ENCODE measurements around the gene SNAPC3.

The SNAPC3 gene

DNA sequence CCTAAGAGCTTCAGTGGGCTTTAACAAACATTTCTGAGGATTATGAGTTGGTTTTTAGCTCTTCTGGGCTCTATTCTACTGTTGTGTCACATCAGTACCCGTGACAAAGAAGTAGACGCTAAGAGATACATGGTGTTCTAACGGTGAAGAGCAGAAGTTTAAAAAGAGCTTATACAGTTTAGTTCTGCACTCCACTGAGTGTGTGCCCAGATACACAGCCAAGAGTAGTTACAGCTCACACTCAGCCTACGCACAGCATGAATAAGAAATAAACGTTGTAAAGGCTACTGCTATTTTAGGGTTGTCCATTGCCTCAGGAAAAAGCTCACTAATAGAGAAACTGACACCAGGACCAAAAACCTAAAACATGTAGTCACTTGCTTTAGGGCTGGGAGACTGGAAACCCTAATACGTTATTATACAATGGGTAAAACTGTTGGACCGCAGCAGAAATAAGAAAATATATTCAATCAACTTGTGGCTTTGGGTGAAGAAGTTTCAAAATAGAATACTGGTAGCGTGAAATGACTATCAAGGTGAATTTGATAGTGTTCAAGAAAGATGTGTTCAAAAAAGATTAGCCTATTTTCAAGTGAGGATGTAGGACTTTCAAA, 53.4 kb downstream of the SNAPC3 start:
- TF ChIP-seq, protein P1, sequence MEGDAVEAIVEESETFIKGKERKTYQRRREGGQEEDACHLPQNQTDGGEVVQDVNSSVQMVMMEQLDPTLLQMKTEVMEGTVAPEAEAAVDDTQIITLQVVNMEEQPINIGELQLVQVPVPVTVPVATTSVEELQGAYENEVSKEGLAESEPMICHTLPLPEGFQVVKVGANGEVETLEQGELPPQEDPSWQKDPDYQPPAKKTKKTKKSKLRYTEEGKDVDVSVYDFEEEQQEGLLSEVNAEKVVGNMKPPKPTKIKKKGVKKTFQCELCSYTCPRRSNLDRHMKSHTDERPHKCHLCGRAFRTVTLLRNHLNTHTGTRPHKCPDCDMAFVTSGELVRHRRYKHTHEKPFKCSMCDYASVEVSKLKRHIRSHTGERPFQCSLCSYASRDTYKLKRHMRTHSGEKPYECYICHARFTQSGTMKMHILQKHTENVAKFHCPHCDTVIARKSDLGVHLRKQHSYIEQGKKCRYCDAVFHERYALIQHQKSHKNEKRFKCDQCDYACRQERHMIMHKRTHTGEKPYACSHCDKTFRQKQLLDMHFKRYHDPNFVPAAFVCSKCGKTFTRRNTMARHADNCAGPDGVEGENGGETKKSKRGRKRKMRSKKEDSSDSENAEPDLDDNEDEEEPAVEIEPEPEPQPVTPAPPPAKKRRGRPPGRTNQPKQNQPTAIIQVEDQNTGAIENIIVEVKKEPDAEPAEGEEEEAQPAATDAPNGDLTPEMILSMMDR (IDR thresholded peaks at IDR 0.05; ENCODE audit: low read depth, low read length) = no peak
- in situ Hi-C loops (cut with HindIII; ENCODE audit: low sequenced_read_pairs) = no loop called here
- no peak overlapping the region for H3K4me3 ChIP-seq (ENCODE audit: low read depth, low read length)
- no peak for DNase-seq (ENCODE audit: low read depth, low spot score)

GRCh38 chr9:15480028-15480427, 57.4 kb downstream of the SNAPC3 start:
- TF ChIP-seq, protein P1 (IDR thresholded peaks at IDR 0.05; ENCODE audit: low read depth, low read length) = no peak
- in situ Hi-C loops (cut with HindIII; ENCODE audit: low sequenced_read_pairs) = no loop called here
- no peak overlapping the region for H3K4me3 ChIP-seq (ENCODE audit: low read depth, low read length)
- no peak for DNase-seq (ENCODE audit: low read depth, low spot score)

DNA sequence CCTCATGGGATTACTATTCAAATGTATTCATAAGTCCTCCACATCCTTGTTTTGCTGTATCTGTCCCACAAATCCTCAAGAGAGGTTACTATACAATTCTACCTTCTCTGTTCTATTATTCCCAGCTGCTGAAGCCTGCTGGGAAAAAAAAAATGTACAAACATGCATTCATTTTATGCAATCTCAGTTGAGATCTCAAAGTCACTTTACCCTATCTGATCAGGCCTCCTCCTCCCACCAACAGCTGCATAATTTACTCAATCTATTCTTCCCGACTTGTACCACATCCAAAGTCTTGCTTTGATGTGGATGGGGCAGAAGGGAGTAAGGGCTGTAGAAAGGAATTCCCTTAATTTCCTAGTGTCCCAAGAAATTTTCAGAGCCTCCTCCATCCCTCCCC, 59.5 kb downstream of the SNAPC3 start:
- DNase-seq (ENCODE audit: low read depth, low spot score) = no peak
- in situ Hi-C loops (cut with HindIII; ENCODE audit: low sequenced_read_pairs) = no loop called here
- H3K4me3 ChIP-seq (ENCODE audit: low read depth, low read length) = no peak overlapping the region
- TF ChIP-seq, protein P1 (IDR thresholded peaks at IDR 0.05; ENCODE audit: low read depth, low read length) = no peak

GRCh38 chr9:15484802-15485201, 62.1 kb downstream of the SNAPC3 start:
- TF ChIP-seq, protein P1 (IDR thresholded peaks at IDR 0.05; ENCODE audit: low read depth, low read length) = no peak
- H3K4me3 ChIP-seq (ENCODE audit: low read depth, low read length) = no peak overlapping the region
- in situ Hi-C loops (cut with HindIII; ENCODE audit: low sequenced_read_pairs) = no loop called here
- no peak for DNase-seq (ENCODE audit: low read depth, low spot score)

- TF ChIP-seq, protein P1 (IDR thresholded peaks at IDR 0.05; ENCODE audit: low read depth, low read length) = peak; percentile 60
- peak; percentile 36 for DNase-seq (ENCODE audit: low read depth, low spot score)
- no peak overlapping the region for H3K4me3 ChIP-seq (ENCODE audit: low read depth, low read length)
- in situ Hi-C loops (cut with HindIII; ENCODE audit: low sequenced_read_pairs) = no loop called here
These were observed 63.4 kb downstream of the SNAPC3 start for GRCh38 chr9:15485836-15486666.

DNA sequence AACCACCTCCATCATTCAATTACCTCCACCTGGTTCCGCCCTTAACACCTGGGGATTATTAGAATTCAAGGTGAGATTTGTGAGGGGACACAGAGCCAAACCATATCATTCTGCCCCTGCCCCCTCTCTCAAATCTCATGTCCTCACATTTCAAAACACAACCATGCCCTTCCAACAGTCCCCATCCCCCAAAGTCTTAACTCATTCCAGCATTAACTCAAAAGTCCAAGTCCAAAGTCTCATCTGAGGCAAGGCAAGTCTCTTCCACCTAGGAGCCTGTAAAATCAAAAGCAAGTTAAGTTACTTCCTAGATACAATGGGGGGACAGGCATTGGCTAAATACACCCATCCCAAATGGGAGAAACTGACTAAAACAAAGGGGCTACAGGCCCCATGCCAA, 69.3 kb downstream of the SNAPC3 start:
- no peak overlapping the region for H3K4me3 ChIP-seq (ENCODE audit: low read depth, low read length)
- in situ Hi-C loops (cut with HindIII; ENCODE audit: low sequenced_read_pairs) = no loop called here
- TF ChIP-seq, protein P1 (IDR thresholded peaks at IDR 0.05; ENCODE audit: low read depth, low read length) = no peak
- no peak for DNase-seq (ENCODE audit: low read depth, low spot score)
